ENCODE data around the gene PET100.
A peak's percentile ranks its signal among the peaks of the same experiment; 100 is the strongest.
"Not testable (repeated sequence)": the region's sequence is repeated elsewhere in the genome, so short reads cannot be mapped to it uniquely, and the experiment has no call there.

PET100 gene

DNA sequence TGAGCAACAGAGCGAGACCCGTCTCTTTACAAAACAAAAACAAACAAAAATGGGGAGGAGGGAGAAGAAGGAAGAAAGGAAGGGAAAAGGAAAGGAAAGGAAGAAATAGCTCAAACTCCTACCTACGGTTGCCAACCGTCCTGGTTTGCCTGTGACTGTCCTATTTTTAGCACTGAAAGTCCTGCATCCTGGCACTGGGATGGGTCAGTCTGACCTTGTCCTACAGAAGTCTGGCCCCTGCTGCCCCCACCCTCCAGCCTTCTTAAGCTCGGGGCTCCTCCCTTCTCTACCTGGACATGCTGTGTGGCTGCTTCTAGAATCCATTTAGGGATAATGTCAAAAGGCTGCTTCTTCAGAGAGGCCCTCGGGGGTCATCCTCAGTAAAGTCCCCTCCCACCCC, 6.1 kb downstream of the PET100 start:
- DNase-seq: no peak

DNA sequence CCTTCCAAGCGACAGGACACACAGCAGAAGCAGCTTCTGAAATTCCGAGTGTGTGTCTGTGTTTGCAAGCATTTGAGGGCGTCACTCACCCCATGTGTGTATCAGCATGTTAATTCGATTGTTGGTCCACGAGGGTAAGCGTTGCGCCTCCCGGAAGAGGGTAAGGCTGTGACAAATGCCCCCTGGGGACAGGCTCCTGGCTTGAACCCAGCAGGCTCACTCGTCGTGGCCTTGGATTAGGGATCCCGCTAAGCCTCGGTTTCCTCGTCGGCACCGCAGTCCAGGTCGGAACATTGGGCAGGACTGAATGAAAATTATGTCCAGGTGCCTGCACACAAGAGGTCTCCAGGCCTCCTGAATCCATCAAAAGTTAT, 6.7 kb downstream of the PET100 start:
- no peak for DNase-seq

DNA sequence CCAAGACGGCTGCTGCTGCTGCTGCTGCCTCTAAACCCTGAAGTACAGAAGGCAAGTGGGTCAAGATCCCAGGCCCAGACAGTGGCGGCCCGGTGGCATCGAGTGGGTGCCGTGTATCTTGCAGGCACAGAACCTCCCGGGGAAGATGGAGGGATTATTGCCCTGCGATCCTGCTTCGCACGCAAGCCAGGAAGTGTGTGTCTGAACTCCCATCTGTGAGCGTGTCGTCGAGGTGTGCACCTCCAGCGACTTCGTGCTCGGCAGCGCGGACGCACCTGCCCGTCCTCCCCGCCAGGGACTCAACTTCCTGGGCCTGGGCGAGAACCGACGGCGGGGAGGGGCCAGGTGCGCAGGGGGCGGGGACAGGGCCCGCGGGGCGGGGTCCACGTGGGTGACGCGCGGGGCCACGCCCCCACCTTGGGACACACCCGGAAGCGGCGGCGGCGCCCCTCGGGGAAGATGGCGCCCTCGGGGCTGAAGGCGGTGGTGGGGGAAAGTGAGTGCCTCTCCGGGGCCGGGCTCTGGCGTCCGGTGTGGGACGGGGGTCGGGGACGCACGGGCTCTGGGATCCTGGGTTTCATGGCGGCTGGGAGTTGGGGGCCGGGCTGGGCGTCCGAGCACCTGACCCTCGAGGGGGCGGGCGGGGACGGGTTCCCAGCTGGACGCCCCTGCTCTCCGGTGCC, 7.2 kb downstream of the PET100 start, which contains the start of gene STXBP2:
Gene STXBP2, plus strand, starts transcription at position 420 of the 683 bp plus-strand sequence. Its CDS starts 40 bp downstream, at position 460.
- DNase-seq: peak; percentile 93

DNA sequence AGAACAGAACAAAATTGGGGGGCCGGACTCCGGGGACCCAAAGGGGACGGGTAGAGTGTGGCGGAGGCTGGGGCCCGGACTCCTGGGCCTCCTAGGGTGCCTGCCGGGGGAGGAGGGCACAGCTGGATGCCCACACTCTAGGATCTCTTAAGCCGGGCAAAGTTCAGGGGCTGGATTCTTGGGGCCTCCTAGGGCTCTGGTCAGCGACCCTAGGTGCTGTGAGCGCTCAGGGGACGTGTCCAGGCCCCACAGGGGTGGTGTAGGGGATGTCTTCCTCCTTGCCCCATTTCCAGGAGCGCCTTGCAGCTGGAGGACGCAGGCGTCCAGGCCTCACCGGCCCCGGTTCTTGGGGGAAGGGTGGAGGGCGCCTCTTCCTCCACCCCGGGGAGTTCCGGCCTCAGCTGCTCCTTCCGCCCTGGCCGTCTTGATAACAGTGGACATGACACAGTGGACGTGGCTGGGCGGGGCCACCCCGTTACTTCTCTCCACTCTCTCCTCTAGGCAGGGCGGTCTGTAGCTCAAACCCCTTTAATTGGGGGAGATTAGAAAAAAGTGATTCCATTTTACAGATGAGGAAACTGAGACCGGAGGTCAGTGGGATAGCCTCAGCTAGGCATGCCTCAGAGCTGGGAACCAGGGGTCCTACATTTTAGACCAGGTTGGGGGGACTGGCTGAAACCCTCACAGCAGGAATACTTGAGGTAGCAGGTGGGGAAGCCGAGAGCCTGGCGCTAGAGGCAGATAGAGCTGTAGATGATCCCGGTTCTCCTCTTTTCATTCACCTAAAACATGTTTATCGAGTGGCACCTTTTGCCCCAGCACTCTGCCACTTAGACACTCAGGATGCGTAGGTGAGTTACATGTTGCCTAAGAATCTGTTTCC, 8.0 kb downstream of the PET100 start:
- DNase-seq: no peak

DNA sequence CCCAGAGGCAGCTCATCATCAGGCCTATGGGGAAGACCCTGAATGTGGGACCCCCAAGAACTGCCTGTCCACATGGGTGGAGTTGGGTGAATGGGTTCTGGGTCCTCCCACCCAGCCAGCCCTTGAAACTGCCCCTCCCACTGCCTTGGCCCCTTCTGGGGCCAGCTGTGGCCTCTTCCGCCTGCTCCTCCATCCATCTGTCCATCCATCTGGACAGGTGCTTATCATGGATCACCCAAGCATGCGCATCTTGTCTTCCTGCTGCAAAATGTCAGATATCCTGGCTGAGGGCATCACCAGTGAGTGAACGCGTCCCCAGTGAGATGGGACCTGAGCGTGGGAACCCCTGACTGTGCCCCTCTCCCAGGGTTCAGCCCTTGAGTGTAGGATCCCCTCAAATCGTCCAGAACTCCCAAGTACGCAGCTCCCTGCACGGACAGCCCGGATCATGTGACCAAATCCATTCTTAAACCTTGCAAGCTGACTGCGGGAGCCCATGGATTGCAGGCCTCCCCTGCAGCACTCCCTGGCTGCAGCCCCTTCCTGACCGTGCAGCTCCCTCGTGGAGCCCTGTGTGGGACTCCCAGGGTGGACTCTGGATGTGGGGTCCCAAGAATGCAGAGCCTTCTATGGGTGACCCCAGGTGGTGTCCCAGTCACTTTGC, 9.3 kb downstream of the PET100 start:
- no peak for DNase-seq

GRCh38 chr19:7639863-7640348, 10.3 kb downstream of the PET100 start:
- no peak for DNase-seq

GRCh38 chr19:7640803-7641202, 11.2 kb downstream of the PET100 start:
- DNase-seq: no peak

- no peak for DNase-seq
Observed at GRCh38 chr19:7641290-7642276, 12.0 kb downstream of the PET100 start.

- no peak for DNase-seq
Observed at GRCh38 chr19:7642295-7643030, 12.9 kb downstream of the PET100 start.

GRCh38 chr19:7643031-7643415, 13.4 kb downstream of the PET100 start:
- DNase-seq: no peak

DNA sequence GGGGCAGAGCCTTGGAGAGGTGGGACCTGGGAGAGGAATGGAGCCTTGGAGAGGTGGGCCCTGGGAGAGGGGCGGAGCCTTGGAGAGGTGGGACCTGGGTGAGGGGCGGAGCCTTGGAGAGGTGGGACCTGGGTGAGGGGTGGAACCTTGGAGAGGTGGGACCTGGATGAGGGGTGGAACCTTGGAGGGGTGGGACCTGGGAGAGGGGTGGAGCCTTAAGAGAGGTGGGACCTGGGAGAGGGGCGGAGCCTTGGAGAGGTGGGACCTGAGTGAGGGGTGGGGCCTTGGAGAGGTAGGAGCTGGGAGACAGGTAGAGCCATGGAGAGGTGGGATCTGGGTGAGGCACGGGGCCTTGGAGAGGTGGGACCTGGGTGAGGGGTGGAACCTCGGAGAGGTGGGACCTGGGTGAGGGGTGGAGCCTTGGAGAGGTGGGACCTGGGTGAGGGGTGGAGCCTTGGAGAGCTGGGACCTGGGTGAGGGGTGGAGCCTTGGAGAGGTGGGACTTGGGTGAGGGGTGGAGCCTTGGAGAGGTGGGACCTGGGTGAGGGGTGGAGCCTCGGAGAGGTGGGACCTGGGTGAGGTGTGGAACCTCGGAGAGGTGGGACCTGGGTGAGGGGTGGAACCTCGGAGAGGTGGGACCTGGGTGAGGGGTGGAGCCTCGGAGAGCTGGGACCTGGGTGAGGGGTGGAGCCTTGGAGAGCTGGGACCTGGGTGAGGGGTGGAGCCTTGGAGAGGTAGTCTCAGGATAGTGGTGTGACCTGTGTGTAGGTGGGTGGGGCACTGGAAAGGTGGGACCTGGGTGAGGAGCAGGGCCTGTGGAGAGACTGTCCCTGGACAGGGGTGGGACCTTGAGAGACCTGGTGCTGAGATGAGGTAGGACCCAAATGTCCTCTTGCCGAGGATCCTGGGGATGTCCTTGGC, 14.3 kb downstream of the PET100 start:
- not testable (repeated sequence) for DNase-seq

DNA sequence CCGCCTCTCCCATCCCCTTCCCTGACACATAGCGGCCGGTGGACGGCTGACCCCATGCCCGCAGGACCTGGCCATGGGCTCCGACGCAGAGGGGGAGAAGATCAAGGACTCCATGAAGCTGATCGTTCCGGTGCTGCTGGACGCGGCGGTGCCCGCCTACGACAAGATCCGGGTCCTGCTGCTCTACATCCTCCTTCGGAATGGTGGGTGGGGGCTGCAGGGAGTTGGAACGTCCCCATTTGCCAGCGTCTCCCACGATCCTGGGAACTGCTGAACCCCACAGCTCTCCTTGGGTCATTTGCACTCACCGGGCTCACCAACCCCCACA, 14.9 kb downstream of the PET100 start:
- no peak for DNase-seq

GRCh38 chr19:7645163-7645562, 15.6 kb downstream of the PET100 start:
- DNase-seq: no peak

DNA sequence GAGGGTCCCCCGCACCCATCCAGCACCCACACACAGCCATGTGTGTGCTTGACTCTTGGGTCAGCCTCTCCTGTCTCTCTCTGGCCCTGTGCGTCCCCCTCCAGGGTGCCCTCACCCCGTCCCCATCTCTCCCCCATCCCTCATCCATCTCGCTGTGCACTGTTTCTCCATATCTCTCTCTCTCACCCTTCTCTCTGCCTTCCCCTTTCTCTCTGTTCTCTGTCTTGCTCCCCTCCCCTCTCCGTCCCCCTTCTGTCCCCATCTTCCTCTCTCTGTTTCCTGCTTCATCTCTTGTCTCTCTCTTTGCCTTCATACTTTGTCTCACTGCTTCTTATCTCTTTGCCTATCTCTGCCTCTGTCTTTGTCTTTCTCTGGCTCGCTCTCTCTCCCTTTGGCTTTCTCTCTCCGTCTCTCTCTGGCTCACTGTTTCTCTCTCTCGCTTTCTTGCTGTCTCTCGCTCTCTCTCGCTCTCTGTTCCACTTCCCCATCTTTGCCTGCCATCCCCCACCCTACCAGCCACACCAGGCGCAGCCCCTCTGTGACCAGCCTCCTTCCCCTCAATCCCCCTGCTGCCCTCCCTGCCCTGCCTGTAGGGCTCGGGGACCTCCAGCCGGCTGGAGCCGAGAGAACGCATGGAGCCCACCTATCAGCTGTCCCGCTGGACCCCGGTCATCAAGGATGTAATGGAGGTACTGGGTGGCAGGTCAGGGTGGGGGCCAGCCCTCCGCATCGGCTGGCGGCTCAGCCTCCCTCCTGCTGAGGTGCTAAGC, 16.2 kb downstream of the PET100 start:
- DNase-seq: no peak

DNA sequence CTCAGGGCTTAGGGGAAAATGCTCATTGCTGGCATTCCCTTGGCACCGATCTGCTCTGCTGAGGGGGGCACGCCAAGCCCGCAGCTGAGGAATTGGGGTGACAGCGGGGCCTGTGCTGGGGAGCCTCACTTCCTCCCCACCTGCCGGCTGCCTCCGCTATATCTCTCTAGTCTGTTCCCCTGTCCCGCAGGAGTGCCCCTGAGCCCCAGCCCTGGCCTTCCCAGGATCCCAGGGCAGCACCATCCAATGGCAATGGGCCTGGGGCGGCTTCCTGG, 16.8 kb downstream of the PET100 start:
- no peak for DNase-seq

- no peak for DNase-seq
Observed at GRCh38 chr19:7647156-7647555, 17.6 kb downstream of the PET100 start.

DNA sequence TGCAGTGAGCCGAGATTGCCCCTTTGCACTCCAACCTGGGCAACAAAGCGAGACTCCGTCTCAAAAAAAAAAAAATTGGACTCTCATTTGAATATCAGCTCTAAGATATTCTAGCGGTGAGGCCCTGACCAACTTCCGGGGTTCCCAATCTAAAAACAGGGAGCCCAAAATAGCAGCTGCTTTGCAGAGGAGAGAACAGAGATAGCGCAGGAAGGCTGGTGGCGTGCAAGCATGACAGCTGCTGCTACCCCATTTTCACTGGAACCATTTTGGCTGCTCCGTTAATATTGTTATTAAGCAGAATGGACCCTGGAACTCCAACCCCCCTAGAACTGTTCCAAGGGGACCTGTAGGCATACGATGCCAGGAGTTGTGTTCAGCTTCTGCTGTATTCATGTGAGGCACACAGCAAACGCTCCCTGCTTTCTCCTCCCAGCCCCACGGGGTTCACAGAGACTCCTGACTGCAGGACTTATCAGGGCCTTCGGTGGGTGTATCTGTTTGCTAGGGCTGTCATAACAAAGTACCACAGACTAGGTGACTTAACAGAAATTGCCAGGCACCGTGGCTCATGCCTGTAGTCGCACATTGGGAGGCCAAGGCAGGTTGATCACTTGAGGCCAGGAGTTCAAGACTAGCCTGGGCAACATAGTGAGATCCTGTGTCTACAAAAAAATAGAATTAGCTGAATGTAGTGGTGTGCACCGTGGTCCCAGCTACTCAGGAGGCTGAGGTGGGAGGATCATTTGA, 18.8 kb downstream of the PET100 start:
- no peak for DNase-seq

- DNase-seq: no peak
Observed at GRCh38 chr19:7650148-7650547, 20.6 kb downstream of the PET100 start.

- peak; percentile 86 for DNase-seq
Observed at GRCh38 chr19:7652061-7652641, 22.6 kb downstream of the PET100 start.
